PFSK-1 (cell line): ENCODE results near the gene PLEKHM2.

Experiments
- POLR2AphosphoS5 ChIP-seq: IDR thresholded peaks from 2 replicates; pipeline ENCODE4 v1.6.1; 2012; ENCODE audit warnings: low read depth, mild to moderate bottlenecking, control low read depth, low read length, moderate library complexity
- REST ChIP-seq, 2 experiments: IDR thresholded peaks; 2 replicates each; pipeline versions ENCODE4 v1.6.1 to v1.8.0; 2011 to 2012; ENCODE audit warnings: low read depth in 2 of 2, low read length in 2 of 2, control low read depth in 1 of 2, inconsistent platforms in 1 of 2, mild to moderate bottlenecking in 1 of 2, moderate library complexity in 1 of 2; ENCODE audit not compliant: insufficient read depth in 1 of 2
- SIN3A ChIP-seq: IDR thresholded peaks from 2 replicates; pipeline ENCODE4 v1.6.1; 2012; ENCODE audit warnings: mild to moderate bottlenecking, low read length, moderate library complexity, borderline replicate concordance; ENCODE audit not compliant: insufficient read depth

GRCh38 chr1:15639262-15639661 is 44.9 kb upstream of the PLEKHM2 start:
- TF ChIP-seq POLR2AphosphoS5, result no peak
- TF ChIP-seq REST (IDR thresholded peaks at IDR 0.05; ENCODE audit: insufficient read depth in 1 of 2, low read depth in 2 of 2, low read length in 2 of 2), result no peak
- no peak for TF ChIP-seq SIN3A
